Measurements from ENCODE around the gene GRM7.

Gene GRM7

DNA sequence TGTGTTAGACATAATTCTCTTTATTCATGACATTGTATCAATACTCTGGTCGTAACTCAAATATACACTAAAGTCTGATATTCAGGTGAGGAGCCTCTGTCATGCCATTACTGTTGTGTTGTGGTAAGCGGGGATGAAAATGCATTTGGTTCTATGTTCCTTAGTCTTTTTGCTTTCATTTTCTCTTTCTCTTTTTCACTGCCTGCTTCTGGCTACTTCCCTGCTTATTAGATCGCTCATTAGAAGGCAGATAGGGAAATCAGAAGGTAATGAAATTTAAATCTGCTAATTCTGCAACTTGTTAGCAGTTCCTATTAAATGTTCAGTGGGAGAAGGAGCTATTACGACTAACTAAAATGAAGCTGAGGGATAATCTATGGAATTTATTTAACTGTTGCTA is 345.0 kb downstream of the GRM7 start:
- H3K4me3 ChIP-seq (ENCODE audit: low read length) = no peak overlapping the region
- DNase-seq (ENCODE audit: low read depth, low spot score) = no peak

DNA sequence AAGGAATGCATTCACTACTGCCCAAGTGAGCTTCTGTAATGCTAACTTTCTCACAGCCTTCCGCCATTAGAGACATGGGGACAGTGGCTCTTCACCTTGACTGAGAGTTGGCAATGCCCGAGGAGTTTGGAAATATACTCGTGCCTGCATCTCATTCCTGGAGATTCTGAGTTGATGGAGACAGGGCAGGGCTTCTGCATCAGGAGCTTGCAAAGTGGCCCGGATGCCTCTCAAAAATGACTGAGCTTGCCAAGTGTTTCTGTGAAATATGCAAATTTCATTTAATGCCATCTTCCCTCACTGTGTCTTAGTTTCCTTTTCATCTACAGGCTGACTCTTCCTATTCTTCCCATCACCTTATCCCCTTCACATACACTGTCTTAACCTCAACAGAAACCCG is 346.2 kb downstream of the GRM7 start:
- H3K4me3 ChIP-seq (ENCODE audit: low read length) = no peak overlapping the region
- DNase-seq (ENCODE audit: low read depth, low spot score) = no peak

DNA sequence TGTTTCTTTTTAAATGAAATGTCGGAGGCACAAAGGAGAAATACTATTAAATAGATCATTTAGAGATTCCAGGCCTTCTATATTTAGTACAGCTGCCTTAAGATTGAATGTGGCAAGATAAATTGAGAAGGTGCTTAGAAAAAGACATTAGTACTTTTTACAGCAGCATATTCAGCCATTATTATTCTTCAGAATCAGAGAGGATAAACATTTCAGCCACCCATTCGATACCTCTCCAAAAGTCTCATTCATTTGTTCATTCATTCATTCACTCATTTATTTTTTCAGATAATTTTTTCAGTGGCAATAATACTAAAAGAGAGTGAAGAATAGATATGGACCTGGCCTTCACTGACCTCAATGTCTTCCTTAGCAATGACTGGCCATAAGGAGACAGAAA is 347.0 kb downstream of the GRM7 start:
- no peak overlapping the region for H3K4me3 ChIP-seq (ENCODE audit: low read length)
- DNase-seq (ENCODE audit: low read depth, low spot score) = no peak

DNA sequence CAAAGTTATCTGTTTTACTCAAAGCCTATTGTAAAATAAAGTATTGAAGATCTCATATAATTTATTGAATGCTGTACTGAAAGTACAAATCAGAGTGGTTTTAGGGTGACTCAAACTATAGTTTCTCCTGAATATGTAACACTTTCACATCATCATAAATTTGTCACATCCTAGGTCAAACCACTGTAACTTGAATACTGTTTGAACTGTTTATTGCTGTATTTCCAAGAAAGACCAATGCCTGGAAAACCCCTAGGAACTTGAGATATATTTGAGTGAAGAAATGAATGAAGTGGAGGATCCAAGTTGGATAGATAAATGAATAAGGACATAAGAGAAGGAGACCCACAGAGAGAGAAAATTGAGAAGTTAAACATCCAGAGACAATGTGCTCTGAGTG is 348.2 kb downstream of the GRM7 start:
- H3K4me3 ChIP-seq (ENCODE audit: low read length) = no peak overlapping the region

DNA sequence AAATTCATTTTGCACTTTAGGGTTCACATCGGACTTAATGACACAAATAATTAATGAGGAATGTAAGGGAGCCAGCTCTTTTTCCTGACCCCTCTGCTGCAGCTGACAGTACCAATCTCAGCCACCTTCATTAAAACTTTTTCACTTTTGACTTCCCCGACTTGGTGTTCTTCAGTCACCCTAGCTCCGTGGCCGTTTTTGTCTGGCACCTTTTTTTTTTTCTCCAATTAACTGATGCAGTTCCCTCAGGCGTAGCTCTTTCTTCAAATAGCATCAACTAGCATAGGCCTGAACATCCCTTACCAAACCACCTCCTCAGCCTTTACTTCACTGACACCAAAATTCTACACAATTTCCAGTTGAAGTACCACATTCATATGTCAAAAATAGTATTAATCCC is 350.8 kb downstream of the GRM7 start:
- no peak for DNase-seq (ENCODE audit: low read depth, low spot score)
- no peak overlapping the region for H3K4me3 ChIP-seq (ENCODE audit: low read length)

More for the DNA sequence above, 348.2 kb downstream of the GRM7 start:
- DNase-seq (ENCODE audit: low read depth, low spot score) = no peak

DNA sequence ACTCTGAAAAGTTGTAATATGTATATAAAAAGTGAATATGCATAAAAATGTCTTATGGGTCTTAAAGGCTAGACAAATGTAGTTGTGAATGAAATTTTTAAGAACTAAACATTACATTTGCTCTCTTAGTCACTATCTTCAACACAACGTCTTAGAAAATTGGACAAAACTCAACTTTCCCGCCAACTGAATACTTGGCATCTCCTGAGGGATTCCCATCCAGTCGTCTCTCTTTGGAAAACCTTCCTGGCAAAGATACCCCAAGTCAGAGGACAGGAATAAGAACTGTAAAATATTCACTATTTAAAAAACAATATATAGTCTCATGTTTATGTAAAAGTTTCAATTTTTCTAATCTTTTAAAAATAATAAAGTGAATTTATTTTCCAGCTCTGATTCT is 354.8 kb downstream of the GRM7 start:
- H3K4me3 ChIP-seq (ENCODE audit: low read length) = no peak overlapping the region
- DNase-seq (ENCODE audit: low read depth, low spot score) = no peak

DNA sequence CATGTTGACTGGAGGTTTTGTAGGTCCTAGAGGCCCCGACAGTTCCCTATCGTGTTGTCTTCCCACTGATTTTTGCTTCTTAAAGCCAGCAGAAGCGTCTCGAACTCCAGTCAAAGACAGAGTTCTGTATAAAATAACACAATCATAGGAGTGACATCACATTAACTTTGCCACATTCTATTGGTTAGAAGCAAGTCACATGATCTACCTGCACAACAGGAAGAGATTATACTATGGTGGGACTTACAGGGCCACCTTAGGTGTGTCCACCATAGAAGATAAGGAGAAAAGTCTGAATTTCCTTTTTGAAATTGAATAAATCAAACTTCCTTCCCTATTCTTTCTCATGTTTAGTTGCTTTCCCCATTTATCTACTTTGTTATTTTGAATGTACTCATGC is 365.5 kb downstream of the GRM7 start:
- H3K4me3 ChIP-seq (ENCODE audit: low read length) = no peak overlapping the region
- DNase-seq (ENCODE audit: low read depth, low spot score) = no peak

DNA sequence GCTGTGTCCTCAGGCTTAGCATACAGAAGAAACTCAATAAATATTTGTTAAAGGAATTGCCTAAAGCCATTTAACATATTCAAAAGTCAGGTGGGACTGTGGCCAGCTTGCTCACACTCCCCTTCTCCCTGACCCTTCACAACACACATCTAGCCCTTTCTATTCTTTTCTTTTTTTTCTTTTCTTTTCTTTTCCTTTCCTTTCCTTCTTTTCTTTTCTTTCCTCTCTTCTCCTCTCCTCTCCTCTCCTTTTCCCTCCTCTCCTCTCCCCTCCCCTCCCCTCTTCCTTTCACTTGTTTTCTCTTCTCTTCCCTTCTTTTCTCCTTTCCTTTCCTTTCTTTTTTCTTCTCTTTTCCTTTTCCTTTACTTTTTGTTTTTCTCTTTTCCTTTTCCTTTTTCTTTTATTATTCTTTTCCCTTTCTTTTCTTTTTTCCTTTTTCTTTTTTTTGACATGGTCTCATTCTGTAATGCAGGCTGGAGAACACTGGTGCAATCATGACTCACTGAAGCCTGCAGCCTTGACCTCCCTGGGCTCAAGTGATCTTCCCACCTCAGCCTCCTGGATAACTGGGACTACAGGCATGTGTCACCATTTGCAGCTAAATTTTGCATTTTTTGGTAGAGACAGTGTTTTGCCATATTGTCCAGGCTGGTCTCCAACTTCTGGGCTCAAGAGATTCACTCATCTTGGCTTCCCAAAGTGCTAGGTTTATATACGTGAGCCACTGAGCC is 377.8 kb downstream of the GRM7 start:
- DNase-seq (ENCODE audit: low read depth, low spot score) = no peak
- H3K4me3 ChIP-seq (ENCODE audit: low read length) = no peak overlapping the region

DNA sequence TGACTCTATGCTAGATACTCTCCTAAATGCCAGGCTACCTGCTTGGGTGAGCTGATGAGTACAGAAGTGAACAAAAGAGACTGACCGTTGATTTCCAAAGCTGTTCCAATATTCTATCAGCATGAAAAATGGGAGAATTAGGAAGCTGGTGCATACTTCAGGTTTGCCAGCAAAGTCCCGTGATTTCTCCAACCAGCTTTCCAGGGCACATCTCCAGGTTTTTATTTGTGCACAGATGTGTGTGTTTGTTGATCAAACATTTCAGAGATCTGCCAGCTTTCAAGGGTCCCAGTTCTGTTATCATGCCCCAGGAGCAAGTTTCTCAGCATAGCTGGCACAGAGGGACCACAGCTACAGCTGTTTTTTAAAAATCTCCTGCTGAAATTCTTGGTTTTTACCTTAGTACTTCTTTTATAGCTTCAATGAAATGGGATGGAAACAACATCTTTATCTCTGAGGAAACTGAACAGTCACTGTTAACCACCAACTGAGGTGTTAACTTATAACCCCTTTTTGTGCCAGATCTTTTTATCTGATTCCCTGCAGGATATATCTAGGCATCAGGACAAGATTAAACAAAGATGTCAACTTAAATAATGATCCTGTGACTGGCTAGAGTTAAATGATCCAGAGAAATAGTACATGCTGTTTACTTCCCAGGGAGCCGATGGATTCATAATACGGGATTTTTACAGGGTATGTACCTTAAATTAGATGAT is 380.8 kb downstream of the GRM7 start:
- H3K4me3 ChIP-seq (ENCODE audit: low read length) = no peak overlapping the region
- no peak for DNase-seq (ENCODE audit: low read depth, low spot score)

DNA sequence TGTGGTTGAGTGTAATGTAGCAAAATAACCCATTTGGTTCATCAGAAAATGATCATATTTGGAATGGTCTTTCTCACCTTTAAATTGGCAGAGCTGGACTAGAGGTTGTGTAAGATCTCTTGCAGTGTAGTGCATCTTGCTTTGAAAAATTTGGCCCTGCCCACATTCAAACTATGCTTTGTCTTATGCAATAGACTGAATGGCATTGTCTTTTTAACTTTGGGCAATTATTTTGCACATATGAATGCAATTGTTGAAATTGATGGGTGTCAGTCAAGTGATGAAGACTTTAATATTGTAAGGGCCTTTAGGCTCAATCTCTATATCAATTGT is 381.4 kb downstream of the GRM7 start:
- H3K4me3 ChIP-seq (ENCODE audit: low read length) = no peak overlapping the region
- no peak for DNase-seq (ENCODE audit: low read depth, low spot score)

DNA sequence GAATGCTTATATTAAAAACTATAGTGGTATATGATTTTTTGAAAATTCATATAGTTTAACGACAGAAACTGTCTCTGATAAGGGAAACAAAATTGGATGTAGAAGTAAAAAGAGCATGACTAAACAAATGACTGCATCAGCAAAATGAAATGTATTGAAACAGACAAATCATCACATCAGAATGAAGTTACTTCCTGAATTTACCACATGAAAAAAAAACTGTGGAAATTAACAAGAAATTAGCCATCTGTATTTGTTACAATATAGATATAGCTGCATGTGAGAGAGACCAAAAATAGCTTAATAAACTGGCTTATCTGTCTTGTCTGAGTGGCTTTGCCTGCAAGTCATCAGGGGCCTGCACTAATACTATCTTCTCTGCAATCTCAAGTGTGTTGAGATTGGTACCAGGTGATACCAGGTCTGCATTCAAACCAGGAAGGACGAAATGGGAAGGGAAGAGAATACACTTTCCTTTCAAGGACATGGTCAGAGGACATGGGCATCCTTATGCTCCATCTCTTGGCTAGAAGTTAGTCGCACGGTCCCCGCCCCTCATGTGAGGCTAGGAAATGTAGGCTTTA is 388.7 kb downstream of the GRM7 start:
- DNase-seq (ENCODE audit: low read depth, low spot score) = no peak

DNA sequence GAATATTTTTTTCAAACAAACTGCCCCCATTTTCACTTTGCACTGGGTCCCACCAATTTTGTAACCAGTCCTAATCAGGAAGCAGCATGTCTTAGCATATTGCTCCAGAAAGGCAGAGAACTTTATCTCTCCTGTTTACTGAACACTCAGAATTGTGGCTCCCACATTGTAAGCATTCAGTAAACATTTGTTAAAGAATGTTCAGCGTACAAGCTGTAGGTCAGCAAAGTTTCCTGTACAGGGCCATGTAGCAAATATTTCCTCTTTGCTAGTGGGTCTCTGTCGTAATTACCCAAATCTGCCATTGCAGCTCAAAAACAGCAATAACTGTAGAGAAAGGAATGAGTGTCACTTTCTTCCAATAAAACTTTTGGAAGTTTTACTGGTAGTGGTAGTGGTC is 393.3 kb downstream of the GRM7 start:
- H3K4me3 ChIP-seq (ENCODE audit: low read length) = no peak overlapping the region
- no peak for DNase-seq (ENCODE audit: low read depth, low spot score)

More for the DNA sequence above, 388.7 kb downstream of the GRM7 start:
- H3K4me3 ChIP-seq (ENCODE audit: low read length) = no peak overlapping the region

DNA sequence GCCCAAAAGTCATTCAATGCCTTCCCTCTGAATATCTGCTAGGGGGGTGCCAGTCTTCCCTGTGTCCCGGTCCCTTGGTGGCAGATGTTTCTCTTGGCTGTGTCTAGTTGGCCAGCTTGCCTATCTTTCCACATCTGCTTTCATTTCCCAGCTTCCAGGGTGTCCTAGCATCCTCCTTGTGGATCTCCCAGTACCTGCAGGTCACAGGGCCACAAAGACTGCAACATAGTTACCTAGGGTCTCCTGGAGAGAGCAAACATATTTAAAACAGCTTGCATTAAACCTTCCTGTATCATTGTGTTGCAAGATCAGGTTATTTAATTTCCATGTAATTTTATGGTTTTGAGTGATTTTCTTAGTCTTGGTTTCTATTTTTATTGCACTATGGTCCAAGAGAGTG is 400.1 kb downstream of the GRM7 start:
- no peak for DNase-seq (ENCODE audit: low read depth, low spot score)
- H3K4me3 ChIP-seq (ENCODE audit: low read length) = no peak overlapping the region

DNA sequence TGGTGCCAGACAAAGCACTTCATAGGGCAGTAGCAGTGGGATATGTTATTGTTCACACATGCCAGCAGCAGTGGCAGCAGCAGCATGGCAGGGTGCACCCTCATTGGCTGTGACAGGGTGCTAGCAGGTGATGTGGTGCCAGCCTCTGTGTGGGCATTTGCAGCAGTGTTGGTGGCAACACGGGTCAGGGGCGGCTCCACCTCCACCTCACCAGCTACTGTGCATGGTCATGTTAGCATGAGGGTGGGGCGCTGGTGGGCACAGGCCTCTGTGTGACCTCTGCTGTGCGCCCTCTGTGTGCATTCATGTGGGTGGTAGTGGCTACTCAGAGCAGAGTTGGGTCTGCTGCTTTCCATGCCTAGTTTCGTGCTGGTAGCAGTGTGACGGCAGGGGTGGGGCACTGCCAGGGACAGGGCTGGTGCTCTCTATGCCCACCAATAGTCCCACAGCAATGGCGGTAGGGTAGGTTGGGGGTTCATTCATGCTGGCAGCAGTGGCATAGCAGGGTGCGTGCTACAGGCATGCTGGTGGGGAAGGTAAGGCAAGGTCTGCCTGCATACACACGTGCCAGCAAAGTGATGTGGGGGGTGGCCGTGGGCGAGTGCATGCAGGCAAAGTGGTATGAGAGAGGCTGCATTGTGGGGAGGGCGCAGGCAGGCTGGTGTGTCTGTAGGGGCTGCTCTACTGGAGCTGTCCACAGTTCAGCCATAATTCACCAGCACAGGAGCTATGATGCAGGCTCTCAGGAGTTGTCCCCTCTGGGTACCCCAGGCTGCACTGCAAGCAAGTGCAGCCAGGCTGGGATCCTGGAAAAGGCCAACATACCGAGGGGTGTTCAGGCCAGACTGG is 402.7 kb downstream of the GRM7 start:
- no peak for DNase-seq (ENCODE audit: low read depth, low spot score)
- no peak overlapping the region for H3K4me3 ChIP-seq (ENCODE audit: low read length)

DNA sequence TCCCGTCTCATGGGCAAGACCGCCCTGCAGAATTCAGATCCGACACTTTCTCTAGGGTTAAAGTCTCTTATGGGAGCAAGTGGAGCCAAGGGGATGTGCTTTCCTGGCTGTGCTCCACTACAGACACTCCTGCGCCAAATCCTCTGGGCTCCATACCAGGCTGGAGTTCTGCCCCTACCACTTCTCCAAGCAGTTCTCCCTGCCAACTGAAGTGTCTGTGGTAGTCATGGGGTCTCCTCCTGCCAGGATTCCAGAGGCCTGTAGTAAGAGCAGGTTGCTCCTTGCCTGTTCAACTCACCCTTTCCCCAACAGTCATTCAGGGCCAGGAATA is 403.2 kb downstream of the GRM7 start:
- no peak for DNase-seq (ENCODE audit: low read depth, low spot score)
- H3K4me3 ChIP-seq (ENCODE audit: low read length) = no peak overlapping the region

DNA sequence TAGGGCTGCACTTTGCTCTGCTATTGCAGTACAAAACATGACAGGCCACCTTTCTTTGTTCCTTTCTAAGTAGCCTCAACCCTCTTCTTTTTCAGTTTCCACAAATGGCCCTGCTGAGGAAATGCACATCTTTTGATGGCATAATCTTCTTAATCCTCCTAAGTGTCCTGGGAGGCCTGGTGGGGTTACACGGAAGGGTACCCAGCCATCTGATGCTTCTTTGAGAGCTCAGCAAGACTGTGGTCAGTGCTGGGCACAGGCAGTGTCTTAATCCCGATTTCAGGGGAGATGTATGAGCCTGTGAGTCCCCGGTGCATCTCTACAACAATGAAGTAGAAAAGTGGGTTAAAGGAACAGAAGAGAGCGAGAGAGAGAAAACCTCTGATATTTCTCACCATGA is 404.8 kb downstream of the GRM7 start:
- no peak overlapping the region for H3K4me3 ChIP-seq (ENCODE audit: low read length)
- no peak for DNase-seq (ENCODE audit: low read depth, low spot score)

DNA sequence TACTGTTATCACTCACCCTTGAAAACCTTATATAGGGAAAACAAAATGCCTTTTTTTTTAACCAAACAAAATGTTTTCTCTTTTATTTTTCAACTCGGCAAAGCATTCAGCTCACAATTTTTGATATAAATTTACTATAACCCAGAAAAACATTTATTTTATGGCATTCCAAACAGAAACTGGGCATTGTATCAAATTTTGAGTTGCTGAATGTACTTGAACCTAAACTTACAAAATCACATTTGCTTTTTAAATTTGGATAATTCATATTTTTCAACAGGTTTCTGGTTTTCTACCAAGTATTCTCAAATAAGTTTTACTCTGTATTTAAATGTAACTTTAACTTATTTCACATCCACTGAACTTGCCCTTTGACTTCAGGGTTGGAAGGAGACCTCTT is 405.6 kb downstream of the GRM7 start:
- no peak overlapping the region for H3K4me3 ChIP-seq (ENCODE audit: low read length)
- DNase-seq (ENCODE audit: low read depth, low spot score) = no peak

DNA sequence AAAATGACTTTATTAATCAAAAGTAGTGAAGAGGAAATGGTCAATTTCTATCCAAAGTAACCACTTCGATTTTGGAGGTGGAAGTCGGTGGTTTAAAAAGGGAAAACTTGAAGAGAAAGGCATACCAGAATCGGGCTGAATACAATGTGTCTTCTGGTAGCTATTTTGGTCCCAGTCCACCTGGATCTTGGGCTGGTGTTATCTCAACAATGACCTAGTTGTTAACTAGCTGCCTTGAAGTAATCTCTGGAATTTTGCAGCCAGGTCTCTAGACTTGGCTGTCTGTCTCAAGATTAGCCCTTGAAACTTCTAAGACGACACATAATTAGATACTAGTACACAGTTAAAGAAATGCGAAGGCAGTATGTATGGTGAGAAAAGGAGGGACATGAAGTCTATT is 409.8 kb downstream of the GRM7 start:
- no peak for DNase-seq (ENCODE audit: low read depth, low spot score)
- no peak overlapping the region for H3K4me3 ChIP-seq (ENCODE audit: low read length)

DNA sequence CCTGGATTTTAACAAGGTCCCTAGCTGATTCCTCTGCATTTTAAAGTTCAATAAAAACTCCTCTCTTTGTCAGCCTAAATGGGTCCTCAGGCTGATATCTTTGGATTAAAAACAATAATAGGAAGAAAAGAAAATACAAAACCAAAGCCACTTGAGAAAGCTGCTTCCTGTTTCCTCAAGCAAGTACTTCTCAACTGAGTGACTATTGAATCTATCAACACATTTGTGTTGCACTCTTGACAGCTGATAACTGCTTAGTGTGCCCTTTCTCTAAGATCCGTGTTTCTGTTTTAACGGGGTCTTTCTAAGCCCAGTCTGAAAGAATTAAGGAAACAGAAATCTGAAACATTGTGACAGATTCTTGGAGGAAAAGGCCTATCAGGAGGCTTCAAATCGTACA is 410.7 kb downstream of the GRM7 start:
- H3K4me3 ChIP-seq (ENCODE audit: low read length) = no peak overlapping the region
- no peak for DNase-seq (ENCODE audit: low read depth, low spot score)

DNA sequence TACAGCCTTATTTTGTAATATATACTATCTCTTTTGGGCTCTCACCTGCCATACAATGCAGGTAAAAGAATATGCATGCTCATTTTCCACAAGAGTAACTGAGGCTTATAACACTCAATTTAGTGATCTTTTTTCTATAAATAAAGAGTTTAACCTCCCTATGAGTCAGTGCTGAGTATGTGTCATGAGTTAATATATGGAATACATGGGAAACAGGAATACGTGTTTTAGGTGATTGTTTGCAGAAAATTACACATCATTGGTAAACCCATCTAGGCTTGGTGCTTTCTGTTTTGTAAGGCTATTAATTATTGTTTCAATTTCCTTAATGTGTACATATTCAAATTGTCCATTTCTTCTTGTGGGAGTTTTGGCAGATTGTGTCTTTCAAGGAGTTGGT is 411.3 kb downstream of the GRM7 start:
- DNase-seq (ENCODE audit: low read depth, low spot score) = no peak

More for the DNA sequence above, 411.3 kb downstream of the GRM7 start:
- no peak overlapping the region for H3K4me3 ChIP-seq (ENCODE audit: low read length)
